ENCODE data around the gene PTP4A2. TPM values are rescaled to one million over a fixed set of nuclear protein-coding genes. Genes with fewer than 3 reads are reported as not detected.

Gene PTP4A2
- total RNA-seq, 1 donor from 2014 or later, result 204 TPM

- H3K4me1 Mint-ChIP-seq (ENCODE audit: low read depth), result peaks cover 75% of the 10 kb centered on the region
- no peaks in the 10 kb centered on the region for H3K36me3 Mint-ChIP-seq (ENCODE audit: low read depth)
- TF ChIP-seq CTCF (IDR thresholded peaks at IDR 0.05), result no peak
- H3K4me3 Mint-ChIP-seq (ENCODE audit: unreplicated experiment), result no peak overlapping the region
- no peaks in the 10 kb centered on the region for H3K9me3 Mint-ChIP-seq (ENCODE audit: low read depth)
- H3K27ac Mint-ChIP-seq (ENCODE audit: unreplicated experiment), result no peak overlapping the region
- no peak for DNase-seq (ENCODE audit: low spot score)
- no peaks in the 10 kb centered on the region for H3K27me3 Mint-ChIP-seq (ENCODE audit: low read depth)
Measured at GRCh38 chr1:31924839-31925238, 13.3 kb downstream of the PTP4A2 start.

GRCh38 chr1:31923901-31924535, 14.2 kb downstream of the PTP4A2 start:
- Mint-ChIP-seq H3K36me3 (ENCODE audit: low read depth) (no peaks in the 10 kb centered on the region), H3K27ac (ENCODE audit: unreplicated experiment) (peak overlapping the region; percentile 43), H3K4me3 (ENCODE audit: unreplicated experiment) (no peak overlapping the region), H3K4me1 (ENCODE audit: low read depth) (peaks cover 69% of the 10 kb centered on the region), H3K9me3 (ENCODE audit: low read depth) (no peaks in the 10 kb centered on the region), H3K27me3 (ENCODE audit: low read depth) (no peaks in the 10 kb centered on the region)
- no peak for TF ChIP-seq CTCF (IDR thresholded peaks at IDR 0.05)
- no peak for DNase-seq (ENCODE audit: low spot score)

- peaks cover 4% of the 10 kb centered on the region for H3K36me3 Mint-ChIP-seq (ENCODE audit: low read depth)
- peak overlapping the region; percentile 83 for H3K27ac Mint-ChIP-seq (ENCODE audit: unreplicated experiment)
- peaks cover 2% of the 10 kb centered on the region for H3K9me3 Mint-ChIP-seq (ENCODE audit: low read depth)
Measured at GRCh38 chr1:31920956-31921355, 17.2 kb downstream of the PTP4A2 start.

GRCh38 chr1:31919591-31919990, 18.6 kb downstream of the PTP4A2 start:
- Mint-ChIP-seq H3K36me3 (ENCODE audit: low read depth) (peaks cover 4% of the 10 kb centered on the region), H3K4me1 (ENCODE audit: low read depth) (peaks cover 32% of the 10 kb centered on the region), H3K9me3 (ENCODE audit: low read depth) (peaks cover 2% of the 10 kb centered on the region), H3K27ac (ENCODE audit: unreplicated experiment) (no peak overlapping the region), H3K4me3 (ENCODE audit: unreplicated experiment) (no peak overlapping the region), H3K27me3 (ENCODE audit: low read depth) (no peaks in the 10 kb centered on the region)
- TF ChIP-seq CTCF (IDR thresholded peaks at IDR 0.05), result no peak
- DNase-seq (ENCODE audit: low spot score), result no peak

More at GRCh38 chr1:31920956-31921355, 17.2 kb downstream of the PTP4A2 start:
- Mint-ChIP-seq H3K4me1 (ENCODE audit: low read depth) (peaks cover 44% of the 10 kb centered on the region), H3K27me3 (ENCODE audit: low read depth) (no peaks in the 10 kb centered on the region), H3K4me3 (ENCODE audit: unreplicated experiment) (no peak overlapping the region)
- TF ChIP-seq CTCF (IDR thresholded peaks at IDR 0.05), result no peak
- DNase-seq (ENCODE audit: low spot score), result no peak

GRCh38 chr1:31915438-31915837, 22.7 kb downstream of the PTP4A2 start:
- peaks cover 10% of the 10 kb centered on the region for H3K4me1 Mint-ChIP-seq (ENCODE audit: low read depth)
- no peak for DNase-seq (ENCODE audit: low spot score)
- H3K9me3 Mint-ChIP-seq (ENCODE audit: low read depth), result peaks cover 4% of the 10 kb centered on the region
- H3K27ac Mint-ChIP-seq (ENCODE audit: unreplicated experiment), result no peak overlapping the region
- peaks cover 20% of the 10 kb centered on the region for H3K36me3 Mint-ChIP-seq (ENCODE audit: low read depth)
- no peak for TF ChIP-seq CTCF (IDR thresholded peaks at IDR 0.05)
- no peaks in the 10 kb centered on the region for H3K27me3 Mint-ChIP-seq (ENCODE audit: low read depth)
- H3K4me3 Mint-ChIP-seq (ENCODE audit: unreplicated experiment), result no peak overlapping the region
